Esophagus muscularis mucosa (tissue), 4 donors: ENCODE data around the gene RNF11. TPM values are rescaled to one million over a fixed set of nuclear protein-coding genes. Genes with fewer than 3 reads are reported as not detected.
A peak's percentile ranks its signal among the peaks of the same experiment; 100 is the strongest.

ENCODE experiments used
- DNase-seq: peaks from one replicate; pipeline ENCODE4 v3.0.0-alpha.2; 2017; ENCODE audit errors: extremely low spot score
- H3K27ac ChIP-seq, 4 donors: fragments of 200-600 bp; sonication (generic); replicated peaks in 1 of 4; 1 replicate in 3 of 4; 2 replicates in 1 of 4; pipeline ENCODE4 v1.5.1; 2016 to 2019; ENCODE audit warnings: mild to moderate bottlenecking in 1 of 4
- H3K27me3 ChIP-seq, 4 donors: fragments of 200-600 bp; sonication (generic); one replicate each; pipeline versions ENCODE4 v1.5.1 to v1.6.0; 2016 to 2019
- H3K36me3 ChIP-seq, 4 donors: fragments of 200-600 bp; sonication (generic); one replicate each; pipeline ENCODE4 v1.5.1; 2016 to 2019
- H3K4me1 ChIP-seq, 4 donors: fragments of 200-600 bp; sonication (generic); one replicate each; pipeline ENCODE4 v1.5.1; 2016 to 2019
- H3K4me3 ChIP-seq, 4 donors: fragments of 200-600 bp; sonication (generic); 1 replicate in 2 of 4; 2 replicates in 2 of 4; pipeline ENCODE4 v1.5.1; 2016 to 2019; ENCODE audit warnings: mild to moderate bottlenecking in 4 of 4, moderate library complexity in 1 of 4
- H3K9me3 ChIP-seq, 4 donors: fragments of 200-600 bp; sonication (generic); 1 replicate in 3 of 4; 2 replicates in 1 of 4; pipeline ENCODE4 v1.5.1; 2016 to 2019
- EP300 ChIP-seq: sonication (generic); formaldehyde crosslinking; IDR thresholded peaks from one replicate; pipeline ENCODE4 v1.6.1; 2017; ENCODE audit warnings: antibody characterized with exemption
- POLR2A ChIP-seq: fragments of 450-650 bp; IDR thresholded peaks from one replicate; pipeline ENCODE4 v1.6.1; 2017; ENCODE audit warnings: antibody characterized with exemption, moderate library complexity, mild to moderate bottlenecking, low read depth
- POLR2AphosphoS5 ChIP-seq, 2 donors: sonication (generic); formaldehyde crosslinking; IDR thresholded peaks; one replicate each; pipeline ENCODE4 v1.6.1; 2017; ENCODE audit warnings: antibody characterized with exemption in 2 of 2
- WGBS: methylation state at CpG from one replicate; pipeline ENCODE4 v1.1.5; 2018; 5-methylcytosine and 5-hydroxymethylcytosine counted together
- intact Hi-C: fragments of 100-400 bp; cut with DNase I; formaldehyde crosslinking; loops from one replicate; pipeline ENCODE4 v1.15.1; 2023
- total RNA-seq, 4 donors: library from RNA; depleted of rRNA; stranded (reverse); fragments of >200 nt; gene quantifications; one replicate each; pipeline versions ENCODE4 v1.1.0 to v1.2.1, GENCODE V29; 2016
- TF ChIP-seq, protein P1 (sequence below), 3 experiments: fragments of 200-600 bp in 2 of 3; fragments of 450-650 bp in 1 of 3; sonication (generic) in 2 of 3; IDR thresholded peaks; one replicate each; pipeline ENCODE4 v1.5.1; 2017 to 2019; ENCODE audit warnings: antibody characterized with exemption in 3 of 3, mild to moderate bottlenecking in 2 of 3, moderate library complexity in 1 of 3

Gene RNF11
- total RNA-seq, 4 donors from 2014 or later = 101 to 141 (median 115) TPM

DNA sequence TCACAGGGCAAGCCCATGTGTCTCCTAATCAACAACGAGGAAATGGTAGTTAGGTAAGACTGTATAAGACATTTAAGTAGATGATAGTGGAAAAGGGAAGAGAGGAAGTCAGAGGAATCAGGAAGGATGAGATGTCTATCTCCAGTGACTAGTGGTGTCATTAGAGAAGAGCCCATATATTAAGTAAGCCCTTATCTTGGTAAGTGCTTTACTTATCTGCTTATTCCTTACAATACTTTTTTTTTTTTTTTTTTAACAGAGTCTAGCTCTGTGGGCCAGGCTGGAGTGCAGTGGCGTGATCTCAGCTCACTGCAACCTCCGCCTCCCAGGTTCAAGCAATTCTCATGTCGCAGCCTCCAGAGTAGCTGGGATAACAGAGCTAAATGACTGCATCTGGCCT, 29.5 kb downstream of the RNF11 start:
- H3K27ac ChIP-seq = no peak overlapping the region
- peaks cover 45 to 80% (median 64%) of the 10 kb centered on the region in 4 donors for H3K4me1 ChIP-seq
- intact Hi-C loops = no loop called here
- no peak for TF ChIP-seq POLR2AphosphoS5 (IDR thresholded peaks at IDR 0.05)
- TF ChIP-seq, protein P1, sequence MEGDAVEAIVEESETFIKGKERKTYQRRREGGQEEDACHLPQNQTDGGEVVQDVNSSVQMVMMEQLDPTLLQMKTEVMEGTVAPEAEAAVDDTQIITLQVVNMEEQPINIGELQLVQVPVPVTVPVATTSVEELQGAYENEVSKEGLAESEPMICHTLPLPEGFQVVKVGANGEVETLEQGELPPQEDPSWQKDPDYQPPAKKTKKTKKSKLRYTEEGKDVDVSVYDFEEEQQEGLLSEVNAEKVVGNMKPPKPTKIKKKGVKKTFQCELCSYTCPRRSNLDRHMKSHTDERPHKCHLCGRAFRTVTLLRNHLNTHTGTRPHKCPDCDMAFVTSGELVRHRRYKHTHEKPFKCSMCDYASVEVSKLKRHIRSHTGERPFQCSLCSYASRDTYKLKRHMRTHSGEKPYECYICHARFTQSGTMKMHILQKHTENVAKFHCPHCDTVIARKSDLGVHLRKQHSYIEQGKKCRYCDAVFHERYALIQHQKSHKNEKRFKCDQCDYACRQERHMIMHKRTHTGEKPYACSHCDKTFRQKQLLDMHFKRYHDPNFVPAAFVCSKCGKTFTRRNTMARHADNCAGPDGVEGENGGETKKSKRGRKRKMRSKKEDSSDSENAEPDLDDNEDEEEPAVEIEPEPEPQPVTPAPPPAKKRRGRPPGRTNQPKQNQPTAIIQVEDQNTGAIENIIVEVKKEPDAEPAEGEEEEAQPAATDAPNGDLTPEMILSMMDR (IDR thresholded peaks at IDR 0.05) = no peak
- TF ChIP-seq EP300 = no peak
- TF ChIP-seq POLR2A = no peak
- H3K36me3 ChIP-seq = peaks cover 0 to 7% (median 6%) of the 10 kb centered on the region in 4 donors
- 85% methylated on average over 4 of the region's 4 CpGs for WGBS
- no peak for DNase-seq
- no peaks in the 10 kb centered on the region for H3K9me3 ChIP-seq
- H3K4me3 ChIP-seq = no peak overlapping the region
- H3K27me3 ChIP-seq = no peaks in the 10 kb centered on the region

DNA sequence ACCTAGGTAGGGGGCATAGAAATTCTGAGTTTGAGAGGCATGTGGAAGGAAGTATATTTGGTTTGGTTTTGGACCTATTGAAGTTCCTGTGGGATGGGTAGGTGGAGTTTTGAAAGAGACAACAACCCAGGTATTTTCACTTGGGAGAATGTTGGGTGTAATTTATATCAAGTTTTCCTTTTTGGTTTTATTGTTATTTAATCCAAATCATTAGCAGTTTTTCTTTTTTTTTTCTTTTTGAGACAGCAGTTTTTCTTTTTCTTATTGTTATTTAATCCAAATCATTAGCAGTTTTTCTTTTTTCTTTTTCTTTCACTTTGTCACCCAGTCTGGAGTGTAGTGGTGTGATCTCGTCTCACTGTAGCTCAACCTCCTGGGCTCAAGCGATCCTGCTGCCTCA, 30.1 kb downstream of the RNF11 start:
- 100% methylated on average over 2 of the region's 2 CpGs for WGBS
- peaks cover 40 to 74% (median 60%) of the 10 kb centered on the region in 4 donors for H3K4me1 ChIP-seq
- TF ChIP-seq EP300 = no peak
- TF ChIP-seq POLR2A = no peak
- no peak for TF ChIP-seq POLR2AphosphoS5 (IDR thresholded peaks at IDR 0.05)
- TF ChIP-seq, protein P1 (IDR thresholded peaks at IDR 0.05) = no peak
- no peak overlapping the region for H3K4me3 ChIP-seq
- no peak overlapping the region for H3K27ac ChIP-seq
- H3K9me3 ChIP-seq = no peaks in the 10 kb centered on the region
- H3K27me3 ChIP-seq = no peaks in the 10 kb centered on the region
- peaks cover 2 to 13% (median 12%) of the 10 kb centered on the region in 4 donors for H3K36me3 ChIP-seq
- DNase-seq = no peak
- intact Hi-C loops = no loop called here

- WGBS = 97% methylated on average over 4 of the region's 4 CpGs
- H3K27me3 ChIP-seq = no peaks in the 10 kb centered on the region
- H3K4me1 ChIP-seq = peaks cover 34 to 68% (median 55%) of the 10 kb centered on the region in 4 donors
- no peak overlapping the region for H3K4me3 ChIP-seq
- no peaks in the 10 kb centered on the region for H3K9me3 ChIP-seq
- peaks cover 3 to 19% (median 15%) of the 10 kb centered on the region in 4 donors for H3K36me3 ChIP-seq
- DNase-seq = peak; percentile 26
- intact Hi-C loops = no loop called here
- TF ChIP-seq, protein P1 (IDR thresholded peaks at IDR 0.05) = no peak
- TF ChIP-seq EP300 = no peak
- TF ChIP-seq POLR2A = no peak
- no peak for TF ChIP-seq POLR2AphosphoS5 (IDR thresholded peaks at IDR 0.05)
- H3K27ac ChIP-seq = no peak overlapping the region
Measured at GRCh38 chr1:51266791-51267190, 30.7 kb downstream of the RNF11 start.

GRCh38 chr1:51268634-51269033, 32.6 kb downstream of the RNF11 start:
- DNase-seq = peak; percentile 37
- WGBS = 49% methylated on average over 2 of the region's 2 CpGs
- peaks cover 33 to 58% (median 44%) of the 10 kb centered on the region in 4 donors for H3K4me1 ChIP-seq
- TF ChIP-seq POLR2A (no peak), POLR2AphosphoS5 (IDR thresholded peaks at IDR 0.05) (no peak)
- TF ChIP-seq, protein P1 (IDR thresholded peaks at IDR 0.05) = no peak
- H3K27ac ChIP-seq = no peak overlapping the region
- intact Hi-C loops = no loop called here
- H3K36me3 ChIP-seq = peaks cover 3 to 21% (median 15%) of the 10 kb centered on the region in 4 donors
- no peaks in the 10 kb centered on the region for H3K27me3 ChIP-seq
- H3K4me3 ChIP-seq = no peak overlapping the region
- no peaks in the 10 kb centered on the region for H3K9me3 ChIP-seq

DNA sequence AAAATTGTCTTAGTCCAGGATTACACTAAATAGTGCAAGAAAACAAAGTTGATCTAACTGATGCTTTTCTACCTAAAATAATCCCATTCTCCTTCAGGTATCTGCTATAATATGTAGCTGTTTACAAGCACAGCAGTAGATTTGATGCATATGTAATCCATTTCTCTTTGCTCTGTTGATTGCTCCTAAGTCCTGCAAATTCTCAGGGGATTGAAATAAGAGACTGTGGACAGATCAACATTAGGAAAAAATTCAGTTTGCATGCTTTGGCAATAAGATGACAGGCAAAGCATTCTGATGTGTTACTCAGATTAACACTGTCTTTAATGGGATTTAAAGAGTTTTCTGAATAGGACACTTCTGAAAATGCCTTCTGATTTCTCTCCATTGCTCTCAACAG, 34.7 kb downstream of the RNF11 start:
- H3K4me3 ChIP-seq = no peak overlapping the region
- H3K9me3 ChIP-seq = no peaks in the 10 kb centered on the region
- peaks cover 15 to 37% (median 26%) of the 10 kb centered on the region in 4 donors for H3K4me1 ChIP-seq
- DNase-seq = no peak
- H3K36me3 ChIP-seq = peaks cover 3 to 33% (median 15%) of the 10 kb centered on the region in 4 donors
- no peak overlapping the region for H3K27ac ChIP-seq
- intact Hi-C loops = no loop called here
- TF ChIP-seq, protein P1 (IDR thresholded peaks at IDR 0.05) = no peak
- TF ChIP-seq POLR2A (no peak), EP300 (no peak), POLR2AphosphoS5 (IDR thresholded peaks at IDR 0.05) (no peak)
- no peaks in the 10 kb centered on the region for H3K27me3 ChIP-seq
